Measurements from ENCODE around the gene UNCX.

The UNCX gene

DNA sequence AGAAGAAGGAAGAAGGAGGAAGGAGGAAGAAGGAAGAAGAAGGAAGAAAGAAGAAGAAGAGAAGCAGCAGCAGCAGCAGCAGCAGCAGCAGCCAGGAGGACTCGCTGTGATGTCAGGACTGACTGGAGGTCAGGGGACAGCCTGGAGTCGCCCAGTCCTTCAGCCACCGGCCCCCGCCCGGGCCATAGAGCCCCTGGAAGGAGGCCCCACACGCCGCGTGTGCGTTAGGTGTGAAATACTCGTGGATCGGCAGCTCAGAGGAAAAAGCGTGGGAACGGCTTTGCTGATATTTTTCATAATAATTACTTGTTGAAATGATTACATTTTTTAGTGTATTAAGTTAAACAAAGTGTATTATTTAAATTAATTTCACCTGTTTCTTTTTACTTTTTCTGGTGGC, 48.4 kb downstream of the UNCX start:
- no peak for DNase-seq

DNA sequence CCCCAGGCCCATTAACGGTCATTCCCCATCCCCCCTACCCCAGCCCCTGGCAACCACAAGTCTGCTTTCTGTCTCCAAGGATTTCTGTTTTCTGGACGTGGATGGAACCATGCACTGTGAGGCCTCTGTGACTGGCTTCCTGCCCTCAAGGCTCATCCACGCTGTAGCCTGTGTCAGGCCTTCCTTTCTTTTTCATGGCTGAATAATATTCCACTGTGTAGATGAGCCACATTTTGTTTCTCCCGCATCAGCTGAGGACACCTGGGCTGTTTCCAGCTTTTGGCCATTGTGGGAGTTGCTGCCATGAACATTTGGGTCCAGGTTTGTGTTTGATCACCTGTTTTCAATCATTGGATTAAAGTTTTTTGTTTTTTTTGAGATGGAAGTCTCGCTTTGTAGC, 50.0 kb downstream of the UNCX start:
- no peak for DNase-seq

DNA sequence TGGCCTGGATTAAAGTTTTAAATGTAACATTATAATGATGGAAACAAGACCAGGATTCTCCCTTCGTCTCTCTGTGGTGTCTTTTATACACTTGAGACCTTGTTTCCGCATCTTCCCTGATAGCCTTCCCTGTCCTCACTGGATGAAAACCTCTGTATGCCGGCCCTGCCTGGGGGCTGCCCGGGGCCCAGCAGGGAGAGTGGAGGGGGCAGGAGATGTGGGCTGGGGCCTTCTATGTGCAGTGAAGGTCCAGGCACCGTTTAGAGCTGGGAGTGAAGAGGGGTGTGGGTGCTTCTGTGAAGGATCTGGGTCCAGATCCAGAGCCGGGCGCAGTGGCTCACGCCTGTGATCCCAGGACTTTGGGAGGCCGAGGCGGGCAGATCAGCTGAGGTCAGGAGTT, 50.7 kb downstream of the UNCX start:
- DNase-seq: no peak

DNA sequence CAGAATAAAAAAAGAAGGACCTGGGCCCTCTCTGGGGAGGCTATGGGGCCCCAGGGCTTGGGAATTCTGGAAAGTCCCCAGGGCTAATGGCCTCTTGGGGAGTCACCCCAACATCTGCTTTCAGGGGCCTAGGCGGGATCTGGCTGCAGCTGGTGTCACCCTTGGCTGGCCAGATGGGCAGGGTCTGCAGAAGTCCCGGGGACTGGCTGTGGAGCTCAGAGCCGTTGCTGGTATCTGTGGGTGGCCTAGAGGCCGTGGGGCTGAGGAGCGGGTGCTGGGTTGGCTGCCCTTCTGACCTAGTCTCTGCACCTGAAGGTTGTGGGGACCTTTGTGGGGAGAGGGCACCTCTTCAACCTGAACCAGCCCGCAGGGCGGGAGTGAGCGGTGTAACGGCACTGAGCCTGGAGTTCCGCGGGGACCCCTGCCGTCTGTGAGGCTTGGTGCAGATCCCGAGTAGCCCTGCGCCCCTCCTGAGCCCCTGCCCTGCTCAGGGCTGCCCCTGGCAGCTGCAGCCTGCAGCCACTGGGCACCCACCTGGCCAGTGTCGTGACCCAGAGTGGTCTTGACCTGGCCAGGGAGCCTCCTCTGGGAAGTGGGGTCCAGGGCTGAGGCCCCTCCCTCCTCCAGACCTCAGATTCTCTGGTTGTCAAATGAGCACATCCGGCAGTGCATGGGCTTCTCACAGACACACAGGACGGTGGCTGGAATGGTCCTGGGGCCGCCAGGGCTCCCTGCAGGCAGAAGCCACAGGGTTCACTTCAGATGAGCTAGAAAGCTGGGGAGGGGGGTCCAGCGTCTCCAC, 51.5 kb downstream of the UNCX start:
- no peak for DNase-seq

DNA sequence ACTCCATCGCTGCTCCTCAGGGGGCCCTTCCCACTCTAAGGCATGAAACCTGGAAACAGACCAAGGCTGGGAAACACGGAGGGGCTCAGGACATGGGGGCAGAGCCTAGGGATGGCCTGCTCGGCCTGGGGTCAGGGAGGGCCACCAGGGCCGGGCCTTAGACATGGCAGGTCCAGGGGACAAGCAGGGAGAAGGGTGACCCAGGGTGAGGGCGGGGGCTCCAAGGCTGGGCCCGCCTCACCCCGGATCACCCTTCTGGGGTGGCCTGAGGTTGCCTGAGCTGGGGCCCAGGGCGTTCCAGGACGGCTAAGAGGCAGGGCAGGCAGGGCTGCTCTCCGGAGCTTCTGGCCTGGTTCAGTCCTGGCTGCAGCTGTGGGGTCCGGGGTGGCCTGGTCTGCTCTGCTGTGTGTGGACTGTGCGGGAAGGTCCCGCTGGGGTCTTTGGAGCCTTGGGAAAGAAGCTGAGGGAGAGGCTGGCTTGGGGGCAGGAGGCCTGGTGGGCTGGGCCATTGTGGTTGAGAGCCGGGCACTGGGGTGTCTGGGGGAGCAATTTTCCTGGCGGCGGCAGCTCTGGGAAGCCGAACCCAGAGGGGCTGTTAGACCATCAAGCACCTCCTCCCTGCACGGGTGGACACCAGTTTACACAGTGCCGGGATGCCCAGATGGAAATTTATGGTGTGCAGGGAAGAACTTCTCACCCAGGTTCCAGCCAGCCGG, 52.2 kb downstream of the UNCX start:
- DNase-seq: no peak

DNA sequence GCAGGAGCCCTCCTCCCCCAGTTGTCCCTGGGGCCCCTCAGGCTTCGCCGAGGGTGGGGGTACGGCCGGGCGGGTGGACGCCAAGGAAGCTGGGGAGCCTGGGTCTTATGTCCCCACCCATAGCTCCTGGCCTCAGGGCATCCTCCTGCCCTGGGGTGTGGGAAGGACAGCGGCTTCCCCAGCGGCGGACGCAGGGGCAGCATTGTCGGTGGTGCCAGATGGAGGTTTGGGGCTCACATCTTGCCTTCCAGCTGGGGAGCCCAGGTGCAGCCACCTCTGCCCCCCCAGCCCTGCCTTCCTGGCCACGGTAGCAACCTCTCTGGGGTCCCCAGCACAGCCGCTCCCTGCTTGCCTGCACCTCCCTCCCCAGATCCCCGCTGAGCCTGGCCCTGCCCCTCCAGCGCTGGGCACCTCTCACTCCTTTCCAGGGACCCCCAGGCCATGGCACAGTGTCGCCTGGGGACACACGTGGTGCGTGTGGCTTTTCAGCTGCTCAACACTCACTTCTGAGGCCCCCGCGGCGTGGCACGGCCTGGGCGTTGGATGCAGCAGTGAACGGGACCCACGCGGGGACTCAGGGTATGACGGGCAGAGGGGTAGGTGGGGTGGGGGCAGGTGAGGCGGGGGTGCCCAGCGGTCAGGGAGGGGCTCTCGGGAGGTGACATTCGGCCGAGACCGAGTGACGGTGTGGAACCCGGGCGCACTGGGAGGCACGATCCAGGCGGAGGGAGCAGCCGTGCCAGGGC, 53.1 kb downstream of the UNCX start:
- no peak for DNase-seq
